ENCODE measurements around the gene ATP2A3.

- TF ChIP-seq CTCF (conservative IDR thresholded peaks at IDR 0.05; ENCODE audit: low read length) (no peak), EZH2phosphoT487 (IDR thresholded peaks at IDR 0.05; ENCODE audit: borderline replicate concordance) (no peak)
Observed at GRCh38 chr17:3954976-3955672, 9.1 kb downstream of the ATP2A3 start.
